Thyroid gland (tissue), 4 donors: ENCODE data around the gene YTHDF2. TPM values are rescaled to one million over a fixed set of nuclear protein-coding genes. Genes with fewer than 3 reads are reported as not detected.
"Not testable (repeated sequence)": the region's sequence is repeated elsewhere in the genome, so short reads cannot be mapped to it uniquely, and the experiment has no call there.

ENCODE experiments used
- DNase-seq, 2 donors: peaks; one replicate each; pipeline ENCODE4 v3.0.0-alpha.2; 2019
- H3K27ac ChIP-seq, 3 donors: fragments of 200-600 bp; sonication (generic); 1 replicate in 2 of 3; 2 replicates in 1 of 3; pipeline ENCODE4 v1.5.1; 2016 to 2019; ENCODE audit warnings: mild to moderate bottlenecking in 1 of 3, moderate library complexity in 1 of 3
- H3K27me3 ChIP-seq: fragments of 200-600 bp; sonication (generic); one replicate; pipeline ENCODE4 v1.5.1; 2019
- H3K36me3 ChIP-seq, 2 donors: fragments of 200-600 bp; sonication (generic); one replicate each; pipeline ENCODE4 v1.5.1; 2016 to 2019
- H3K4me1 ChIP-seq, 2 donors: fragments of 200-600 bp; sonication (generic); one replicate each; pipeline ENCODE4 v1.5.1; 2017 to 2019
- H3K4me3 ChIP-seq, 3 donors: fragments of 200-600 bp; sonication (generic); replicated peaks in 1 of 3; 1 replicate in 2 of 3; 2 replicates in 1 of 3; pipeline ENCODE4 v1.5.1; 2016; ENCODE audit warnings: mild to moderate bottlenecking in 1 of 3
- H3K9me3 ChIP-seq: fragments of 200-600 bp; sonication (generic); one replicate; pipeline ENCODE4 v1.5.1; 2017
- POLR2A ChIP-seq, 2 donors: fragments of 450-650 bp; IDR thresholded peaks; one replicate each; pipeline ENCODE4 v1.6.1; 2017; ENCODE audit warnings: antibody characterized with exemption in 2 of 2, mild to moderate bottlenecking in 2 of 2, moderate library complexity in 1 of 2
- WGBS, 2 donors: methylation state at CpG; one replicate each; pipeline ENCODE4 v1.1.5; 2017; 5-methylcytosine and 5-hydroxymethylcytosine counted together
- intact Hi-C: fragments of 100-400 bp; cut with DNase I; formaldehyde crosslinking; loops from one replicate; pipeline ENCODE4 v1.15.1; 2023
- total RNA-seq, 4 donors: library from RNA; depleted of rRNA; stranded (reverse); fragments of >200 nt; gene quantifications; one replicate each; pipeline ENCODE4 v1.2.3, GENCODE V29; 2016
- TF ChIP-seq, protein P1 (sequence below), 6 experiments: fragments of 200-600 bp in 3 of 6; fragments of 450-650 bp in 3 of 6; sonication (generic) in 3 of 6; IDR thresholded peaks; one replicate each; pipeline ENCODE4 v1.5.1; 2016 to 2019; ENCODE audit warnings: antibody characterized with exemption in 6 of 6, mild to moderate bottlenecking in 2 of 6, inconsistent platforms in 1 of 6, moderate library complexity in 1 of 6

YTHDF2 gene
- total RNA-seq, 4 donors from 2014 or later, result 53.1 to 74.4 (median 62.2) TPM

DNA sequence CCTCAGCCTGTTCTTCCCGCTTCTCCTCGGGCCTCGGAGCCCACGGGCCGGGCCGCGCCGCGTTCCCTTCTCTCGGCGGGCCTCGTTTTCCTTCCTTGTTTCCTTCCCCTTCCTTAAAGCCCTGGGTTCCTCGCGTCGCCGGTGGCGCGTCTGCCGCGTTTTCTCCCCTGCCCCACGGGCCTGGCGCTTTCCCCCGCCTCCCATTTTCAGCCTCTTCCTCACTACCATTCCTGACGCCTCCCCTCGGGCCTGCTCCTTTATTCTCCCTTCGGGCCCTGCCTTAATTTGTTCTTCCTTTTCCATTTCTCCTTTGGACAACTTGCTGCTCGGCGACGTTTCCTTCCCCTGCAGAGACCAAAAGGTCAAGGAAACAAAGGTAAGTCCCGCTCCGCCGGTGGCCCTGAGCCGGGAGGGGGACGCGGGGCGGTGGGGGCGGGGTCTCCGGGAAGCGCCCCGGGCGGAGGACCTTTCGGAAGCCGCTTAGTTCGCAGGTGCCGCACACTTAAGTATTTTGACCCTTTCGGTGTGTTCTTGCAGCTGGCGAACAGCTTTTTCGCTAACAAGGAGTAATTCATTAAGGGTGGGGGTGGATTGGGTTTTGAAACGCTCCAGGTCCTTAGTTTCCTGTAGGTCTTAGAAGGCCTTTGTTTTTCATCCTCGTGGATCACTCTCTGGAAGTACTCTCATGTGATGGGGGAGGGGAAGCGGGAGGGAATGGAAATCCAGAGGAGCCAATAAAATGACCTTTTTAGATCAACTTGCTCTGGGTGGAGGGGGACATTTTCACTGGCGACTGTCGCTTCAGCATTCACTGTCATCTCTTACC, 780 bp downstream of the YTHDF2 start:
- TF ChIP-seq POLR2A (IDR thresholded peaks at IDR 0.05), result no peak
- TF ChIP-seq, protein P1, sequence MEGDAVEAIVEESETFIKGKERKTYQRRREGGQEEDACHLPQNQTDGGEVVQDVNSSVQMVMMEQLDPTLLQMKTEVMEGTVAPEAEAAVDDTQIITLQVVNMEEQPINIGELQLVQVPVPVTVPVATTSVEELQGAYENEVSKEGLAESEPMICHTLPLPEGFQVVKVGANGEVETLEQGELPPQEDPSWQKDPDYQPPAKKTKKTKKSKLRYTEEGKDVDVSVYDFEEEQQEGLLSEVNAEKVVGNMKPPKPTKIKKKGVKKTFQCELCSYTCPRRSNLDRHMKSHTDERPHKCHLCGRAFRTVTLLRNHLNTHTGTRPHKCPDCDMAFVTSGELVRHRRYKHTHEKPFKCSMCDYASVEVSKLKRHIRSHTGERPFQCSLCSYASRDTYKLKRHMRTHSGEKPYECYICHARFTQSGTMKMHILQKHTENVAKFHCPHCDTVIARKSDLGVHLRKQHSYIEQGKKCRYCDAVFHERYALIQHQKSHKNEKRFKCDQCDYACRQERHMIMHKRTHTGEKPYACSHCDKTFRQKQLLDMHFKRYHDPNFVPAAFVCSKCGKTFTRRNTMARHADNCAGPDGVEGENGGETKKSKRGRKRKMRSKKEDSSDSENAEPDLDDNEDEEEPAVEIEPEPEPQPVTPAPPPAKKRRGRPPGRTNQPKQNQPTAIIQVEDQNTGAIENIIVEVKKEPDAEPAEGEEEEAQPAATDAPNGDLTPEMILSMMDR (IDR thresholded peaks at IDR 0.05), result no peak
- peaks cover 29 to 45% of the 10 kb centered on the region in 2 donors for H3K4me1 ChIP-seq

DNA sequence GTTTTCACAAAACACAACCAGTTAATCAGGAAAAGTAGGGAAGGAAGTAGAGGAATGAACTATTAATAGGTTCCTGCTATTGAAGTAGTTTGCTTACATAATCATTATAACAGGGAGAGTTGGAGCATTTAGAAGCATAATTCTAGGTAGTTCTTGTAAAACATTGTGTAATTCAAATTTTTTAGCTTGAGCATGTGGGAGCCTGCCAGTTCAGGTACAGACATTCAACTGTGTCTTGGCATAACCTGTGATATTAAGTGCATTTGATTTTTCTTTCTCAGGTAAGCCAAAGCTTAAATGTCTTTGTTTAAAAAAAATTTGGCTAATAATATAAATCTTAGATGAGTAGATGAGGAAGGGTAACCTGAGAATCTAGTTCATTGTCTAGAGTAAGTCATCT, 3.4 kb downstream of the YTHDF2 start:
- Histone ChIP-seq H3K27ac (no peak overlapping the region), H3K4me1 (peaks cover 41 to 58% of the 10 kb centered on the region in 2 donors), H3K9me3 (no peaks in the 10 kb centered on the region), H3K4me3 (no peak overlapping the region), H3K27me3 (no peaks in the 10 kb centered on the region), H3K36me3 (peaks cover 40 to 43% of the 10 kb centered on the region in 2 donors)
- intact Hi-C loops, result no loop called here
- TF ChIP-seq, protein P1 (IDR thresholded peaks at IDR 0.05), result no peak
- no peak for TF ChIP-seq POLR2A (IDR thresholded peaks at IDR 0.05)
- no peak for DNase-seq

More for the DNA sequence above, 780 bp downstream of the YTHDF2 start:
- peak overlapping the region; percentile 81 to 85 (median 82) for H3K27ac ChIP-seq
- peak overlapping the region; percentile 50 to 98 (median 69) for H3K4me3 ChIP-seq
- no peaks in the 10 kb centered on the region for H3K27me3 ChIP-seq
- intact Hi-C loops, result loop anchor here (5.0 kb wide), 2 partner anchors 35 to 95 kb away; partner anchors contain the start of gene TAF12
- no peaks in the 10 kb centered on the region for H3K9me3 ChIP-seq
- peak; percentile 44 to 46 for DNase-seq
- H3K36me3 ChIP-seq, result peaks cover 17 to 18% of the 10 kb centered on the region in 2 donors
- WGBS, 2 donors, result 1% methylated on average over 52 to 53 of the region's 53 CpGs

DNA sequence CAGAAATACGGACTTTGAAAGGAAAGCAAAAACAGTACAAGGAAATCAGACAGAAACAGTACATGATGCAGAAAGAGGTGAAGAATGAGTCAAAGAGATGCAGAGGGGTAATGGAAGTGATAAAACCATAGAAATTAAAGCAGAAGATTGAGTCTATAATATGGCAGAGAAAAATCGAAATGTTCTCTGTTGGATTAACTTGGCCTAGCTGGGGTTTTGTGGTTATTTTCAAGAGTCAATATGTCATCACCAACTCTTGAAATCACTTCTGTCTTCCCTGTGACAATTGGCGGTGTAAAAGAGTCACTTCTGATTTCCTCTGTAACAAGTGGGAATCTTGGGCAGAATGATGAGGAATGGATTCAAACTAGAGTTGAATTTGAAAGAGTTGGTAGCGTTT, 7.4 kb downstream of the YTHDF2 start:
- H3K9me3 ChIP-seq, result no peaks in the 10 kb centered on the region
- TF ChIP-seq, protein P1 (IDR thresholded peaks at IDR 0.05), result no peak
- intact Hi-C loops, result no loop called here
- no peak for DNase-seq
- peaks cover 43 to 73% of the 10 kb centered on the region in 2 donors for H3K4me1 ChIP-seq
- peaks cover 34 to 39% of the 10 kb centered on the region in 2 donors for H3K36me3 ChIP-seq
- H3K4me3 ChIP-seq, result no peak overlapping the region
- no peak overlapping the region for H3K27ac ChIP-seq
- no peaks in the 10 kb centered on the region for H3K27me3 ChIP-seq
- WGBS, 2 donors, result 78 to 85% methylated on average over 4 of the region's 4 CpGs

DNA sequence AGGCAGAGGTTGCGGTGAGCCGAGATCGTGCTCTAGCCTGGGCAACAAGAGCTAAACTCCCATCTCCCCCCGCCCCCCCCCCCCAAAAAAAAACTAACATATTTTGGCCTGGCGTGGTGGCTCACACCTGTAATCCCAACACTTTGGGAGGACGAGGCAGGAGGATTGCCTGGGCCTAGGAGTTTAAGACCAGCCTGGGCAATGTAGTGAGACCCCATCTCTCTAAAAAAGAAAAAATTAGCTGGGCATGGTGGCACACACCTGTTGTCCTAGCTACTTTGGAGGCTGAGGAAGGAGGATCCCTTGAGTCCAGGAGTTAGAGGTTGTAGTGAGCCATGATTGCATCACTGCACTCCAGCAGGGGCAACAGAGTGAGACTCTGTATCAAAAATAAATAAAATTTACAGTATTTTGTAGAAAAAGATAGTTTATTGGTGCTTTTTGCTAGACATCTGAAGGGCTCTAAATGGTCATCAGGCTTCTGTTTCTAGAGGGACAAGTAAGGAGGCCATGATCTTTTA, 9.0 kb downstream of the YTHDF2 start:
- DNase-seq, result no peak
- TF ChIP-seq POLR2A (IDR thresholded peaks at IDR 0.05), result no peak
- TF ChIP-seq, protein P1 (IDR thresholded peaks at IDR 0.05), result no peak
- no peak overlapping the region for H3K4me3 ChIP-seq
- peaks cover 28 to 34% of the 10 kb centered on the region in 2 donors for H3K36me3 ChIP-seq
- intact Hi-C loops, result no loop called here
- 94 to 99% methylated on average over 6 of the region's 6 CpGs for WGBS, 2 donors
- no peaks in the 10 kb centered on the region for H3K27me3 ChIP-seq
- H3K9me3 ChIP-seq, result no peaks in the 10 kb centered on the region
- peaks cover 33 to 66% of the 10 kb centered on the region in 2 donors for H3K4me1 ChIP-seq
- H3K27ac ChIP-seq, result no peak overlapping the region

DNA sequence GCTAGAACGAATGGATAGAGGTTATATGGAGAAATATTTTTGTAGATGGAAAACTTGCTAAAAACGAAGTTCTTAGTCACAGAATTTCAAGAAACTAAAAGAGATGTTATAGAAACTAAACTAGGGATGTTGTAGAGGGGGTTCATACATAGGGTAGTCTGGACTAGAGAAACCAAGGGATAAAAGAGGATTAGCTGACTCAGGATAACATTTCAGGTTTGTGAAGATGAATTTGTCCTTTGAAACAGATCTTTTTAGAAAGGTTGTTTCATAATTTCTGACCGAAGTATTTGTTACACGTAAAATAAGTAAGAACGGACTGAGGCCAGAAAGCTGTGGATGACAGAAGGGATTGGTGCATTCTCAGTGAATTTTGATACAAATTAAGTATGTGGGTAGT, 13.6 kb downstream of the YTHDF2 start:
- intact Hi-C loops, result no loop called here
- DNase-seq, result no peak
- Histone ChIP-seq H3K27me3 (no peaks in the 10 kb centered on the region), H3K9me3 (no peaks in the 10 kb centered on the region), H3K4me3 (no peak overlapping the region), H3K36me3 (peaks cover 0 to under 1% of the 10 kb centered on the region in 2 donors), H3K4me1 (peaks cover 35 to 66% of the 10 kb centered on the region in 2 donors), H3K27ac (no peak overlapping the region)
- TF ChIP-seq POLR2A (IDR thresholded peaks at IDR 0.05), result no peak
- TF ChIP-seq, protein P1 (IDR thresholded peaks at IDR 0.05), result no peak
- 85 to 91% methylated on average over 5 of the region's 5 CpGs for WGBS, 2 donors

DNA sequence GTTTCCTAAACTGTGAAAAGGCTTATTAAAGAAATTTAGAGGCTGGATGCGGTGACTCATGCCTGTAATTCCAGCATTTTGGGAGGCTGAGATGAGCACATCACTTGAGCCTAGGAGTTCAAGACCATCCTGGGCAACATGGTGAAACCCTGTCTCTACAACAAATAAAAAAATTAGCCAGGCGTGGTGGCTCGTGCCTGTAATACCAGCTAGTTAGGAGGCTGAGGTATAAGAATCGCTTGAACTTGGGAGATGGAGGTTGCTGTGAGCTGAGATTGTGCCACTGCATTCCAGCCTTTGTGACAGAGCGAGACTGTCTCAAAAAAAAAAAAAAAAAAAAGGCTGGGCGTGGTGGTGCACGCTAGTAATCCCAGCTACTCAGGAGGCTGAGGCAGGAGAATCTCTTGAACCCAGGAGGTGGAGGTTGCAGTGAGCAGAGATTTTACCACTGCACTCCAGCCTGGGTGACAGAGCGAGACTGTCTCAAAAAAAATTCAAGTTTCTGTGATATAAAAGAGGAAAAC, 14.1 kb downstream of the YTHDF2 start:
- intact Hi-C loops, H3K36me3 ChIP-seq, H3K9me3 ChIP-seq, H3K4me3 ChIP-seq, H3K27ac ChIP-seq, DNase-seq, H3K27me3 ChIP-seq: not testable (repeated sequence)
- WGBS, 2 donors, result 88 to 91% methylated on average over 8 of the region's 8 CpGs
- H3K4me1 ChIP-seq, result peaks cover 40 to 68% of the 10 kb centered on the region in 2 donors
